Activated T-helper 1 cell treated with anti-CD3 and anti-CD28 coated beads, Interleukin-12 subunit alpha, Interleukin-12 subunit beta, Interleukin-2, Interleukin-4 antibody, amounts not matched to agents 30 ng/mL and 10 ng/mL and 1 ng/mL, durations not matched to agents 14 hours and 24 hours and 36 hours (primary cell): Measurements from ENCODE around the gene AGXT. TPM values are rescaled to one million over a fixed set of nuclear protein-coding genes. Genes with fewer than 3 reads are reported as not detected.

Source experiments
- DNase-seq: peaks from one replicate; pipeline ENCODE4 v3.0.0; 2021; ENCODE audit warnings: low spot score
- H3K27ac Mint-ChIP-seq: one replicate; pipeline ENCODE4 v1.8.0; 2021; ENCODE audit warnings: mild to moderate bottlenecking, mixed read lengths
- H3K27me3 Mint-ChIP-seq: one replicate; pipeline ENCODE4 v1.8.0; 2022; ENCODE audit warnings: mild to moderate bottlenecking, moderate library complexity, mixed read lengths; ENCODE audit not compliant: insufficient read depth
- H3K36me3 Mint-ChIP-seq: one replicate; pipeline ENCODE4 v1.8.0; 2021; ENCODE audit warnings: low read depth, mixed read lengths
- H3K4me1 Mint-ChIP-seq: one replicate; pipeline ENCODE4 v1.8.0; 2021; ENCODE audit warnings: low read depth, mixed read lengths
- H3K4me3 Mint-ChIP-seq: one replicate; pipeline ENCODE4 v1.8.0; 2021; ENCODE audit warnings: mild to moderate bottlenecking, moderate library complexity, mixed read lengths
- H3K9me3 Mint-ChIP-seq: one replicate; pipeline ENCODE4 v1.8.0; 2021; ENCODE audit warnings: mixed read lengths
- intact Hi-C: fragments of 100-400 bp; cut with micrococcal nuclease; formaldehyde crosslinking; loops from one replicate; pipeline ENCODE4 v1.15.1; 2024
- total RNA-seq: library from RNA; stranded (reverse); gene quantifications from 2 replicates; pipeline ENCODE4 v1.2.3, GENCODE V29; 2022

AGXT gene
- total RNA-seq, 1 donor from 2014 or later = not detected

DNA sequence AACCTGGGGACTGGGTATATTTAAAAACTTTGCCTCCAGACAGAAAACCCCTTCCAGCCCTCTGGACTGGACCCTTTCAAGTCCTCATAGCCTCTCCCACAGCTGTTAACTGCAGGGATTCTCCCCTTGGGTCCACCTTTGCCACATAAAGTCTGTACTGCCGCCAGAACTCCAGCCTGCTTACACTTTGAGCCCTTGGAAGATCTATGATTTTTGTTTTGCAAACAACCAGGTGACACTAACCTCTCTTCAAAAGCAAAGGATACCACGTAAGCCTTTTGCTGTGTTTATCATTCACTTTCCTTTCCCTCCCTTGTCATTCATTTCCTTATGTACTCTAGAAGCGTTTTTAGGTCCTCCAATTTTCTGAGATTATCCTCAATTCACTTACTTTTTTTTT is 4.1 kb upstream of the AGXT start:
- H3K36me3 Mint-ChIP-seq = no peaks in the 10 kb centered on the region
- no peak for DNase-seq
- no peaks in the 10 kb centered on the region for H3K4me1 Mint-ChIP-seq
- H3K27me3 Mint-ChIP-seq = peaks cover 28% of the 10 kb centered on the region
- no peaks in the 10 kb centered on the region for H3K9me3 Mint-ChIP-seq
- no peak overlapping the region for H3K27ac Mint-ChIP-seq
- H3K4me3 Mint-ChIP-seq = no peak overlapping the region
- intact Hi-C loops = no loop called here

DNA sequence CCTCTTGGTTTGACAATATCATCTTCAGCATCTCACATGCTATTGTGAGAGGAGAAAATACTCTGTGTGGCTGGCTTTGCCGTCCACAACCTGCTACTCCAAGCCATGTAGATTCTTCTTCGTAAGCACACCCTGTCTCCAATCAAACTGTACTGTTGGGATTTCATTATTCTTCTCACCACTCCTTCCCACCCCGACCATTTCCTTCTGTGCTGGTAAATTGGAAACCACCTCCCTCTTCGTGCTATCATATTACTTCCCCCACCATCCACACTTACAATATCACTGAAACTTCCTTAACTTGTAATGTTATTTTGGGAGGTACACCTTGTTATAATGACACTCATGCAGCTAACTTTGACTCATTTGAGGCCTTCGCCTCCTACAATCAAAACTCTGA is 3.2 kb upstream of the AGXT start:
- Mint-ChIP-seq H3K36me3 (no peaks in the 10 kb centered on the region), H3K4me1 (no peaks in the 10 kb centered on the region), H3K9me3 (no peaks in the 10 kb centered on the region), H3K4me3 (no peak overlapping the region), H3K27ac (no peak overlapping the region), H3K27me3 (peaks cover 25% of the 10 kb centered on the region)
- intact Hi-C loops = no loop called here
- no peak for DNase-seq

DNA sequence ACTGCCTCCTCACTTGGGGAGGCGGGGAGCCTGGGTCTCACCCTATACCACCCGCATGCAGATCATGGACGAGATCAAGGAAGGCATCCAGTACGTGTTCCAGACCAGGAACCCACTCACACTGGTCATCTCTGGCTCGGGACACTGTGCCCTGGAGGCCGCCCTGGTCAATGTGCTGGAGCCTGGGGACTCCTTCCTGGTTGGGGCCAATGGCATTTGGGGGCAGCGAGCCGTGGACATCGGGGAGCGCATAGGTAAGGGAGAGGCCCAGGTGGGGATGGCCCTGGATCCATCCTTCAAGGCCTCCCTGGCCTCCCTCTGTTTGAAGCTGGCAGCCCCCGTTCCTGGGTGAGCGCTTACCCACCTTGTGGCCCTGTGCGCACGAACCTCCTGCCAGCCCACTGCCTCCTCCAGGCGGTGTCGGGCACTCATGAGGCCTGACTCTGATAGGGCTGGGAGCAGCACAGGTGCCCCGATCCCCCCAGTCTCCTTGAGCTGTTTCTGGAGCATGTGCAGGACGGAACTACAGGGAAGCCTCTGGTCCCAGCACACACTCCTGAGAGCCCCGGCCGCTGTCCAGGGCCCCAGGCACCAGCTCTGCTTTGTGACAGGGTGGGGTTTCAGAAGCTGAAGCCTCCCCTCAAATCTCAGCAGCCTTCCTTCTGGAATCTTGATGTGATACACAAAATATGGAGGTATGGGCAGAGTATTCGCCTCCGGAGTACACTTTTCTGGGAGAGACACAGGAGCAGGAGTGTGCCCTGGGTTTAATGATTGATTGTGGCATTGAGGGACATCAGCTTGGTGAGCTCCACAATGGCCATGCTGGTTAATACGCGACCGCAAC is 708 bp downstream of the AGXT start:
- Mint-ChIP-seq H3K4me3 (no peak overlapping the region), H3K27ac (no peak overlapping the region), H3K36me3 (no peaks in the 10 kb centered on the region), H3K27me3 (peaks cover 12% of the 10 kb centered on the region), H3K4me1 (no peaks in the 10 kb centered on the region), H3K9me3 (no peaks in the 10 kb centered on the region)
- intact Hi-C loops = no loop called here
- no peak for DNase-seq

DNA sequence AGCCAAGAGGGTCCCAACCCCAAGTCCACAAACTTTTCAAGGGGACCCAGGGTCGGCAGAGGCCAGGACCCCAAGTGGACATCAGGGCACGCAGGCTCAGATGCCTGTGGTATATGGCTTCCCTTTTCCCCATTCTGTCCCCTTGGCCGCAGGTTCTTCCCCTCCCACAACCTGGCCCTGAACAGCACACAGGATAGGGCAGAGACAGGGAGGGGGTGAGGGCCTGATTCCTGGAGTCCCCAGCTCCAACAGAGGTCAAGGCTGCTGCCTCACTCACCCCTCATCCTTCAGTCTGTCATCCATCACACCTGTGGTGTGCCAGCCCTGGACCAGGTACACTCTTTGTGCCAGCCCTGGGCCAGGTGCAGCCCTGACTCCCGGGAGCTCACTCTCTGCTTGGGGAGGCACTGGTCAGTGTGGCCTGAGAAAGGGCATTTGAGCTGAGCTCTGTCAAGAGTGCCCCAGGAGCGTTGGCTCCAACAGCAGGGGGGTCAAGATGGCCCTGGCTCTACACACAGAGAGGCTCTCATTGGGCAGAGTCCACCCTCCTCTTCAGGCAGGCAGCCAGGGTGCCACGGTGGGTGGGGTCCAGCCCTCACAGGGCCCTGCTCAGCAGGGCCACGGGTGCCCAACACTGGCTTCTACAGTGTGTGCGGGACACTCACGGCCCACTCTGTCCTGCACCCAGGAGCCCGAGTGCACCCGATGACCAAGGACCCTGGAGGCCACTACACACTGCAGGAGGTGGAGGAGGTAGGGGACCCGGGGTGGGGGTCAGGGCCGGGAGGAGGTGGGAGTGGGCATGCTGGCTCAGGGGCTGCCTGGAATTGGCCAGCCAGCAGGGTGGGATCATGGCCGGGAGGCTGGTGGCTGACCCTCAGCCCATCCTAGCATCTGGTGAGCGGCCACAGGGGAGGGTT is 1.6 kb downstream of the AGXT start:
- intact Hi-C loops = no loop called here
- H3K27me3 Mint-ChIP-seq = peaks cover 10% of the 10 kb centered on the region
- no peak overlapping the region for H3K4me3 Mint-ChIP-seq
- DNase-seq = no peak
- H3K9me3 Mint-ChIP-seq = no peaks in the 10 kb centered on the region
- H3K4me1 Mint-ChIP-seq = no peaks in the 10 kb centered on the region
- no peak overlapping the region for H3K27ac Mint-ChIP-seq
- H3K36me3 Mint-ChIP-seq = no peaks in the 10 kb centered on the region

DNA sequence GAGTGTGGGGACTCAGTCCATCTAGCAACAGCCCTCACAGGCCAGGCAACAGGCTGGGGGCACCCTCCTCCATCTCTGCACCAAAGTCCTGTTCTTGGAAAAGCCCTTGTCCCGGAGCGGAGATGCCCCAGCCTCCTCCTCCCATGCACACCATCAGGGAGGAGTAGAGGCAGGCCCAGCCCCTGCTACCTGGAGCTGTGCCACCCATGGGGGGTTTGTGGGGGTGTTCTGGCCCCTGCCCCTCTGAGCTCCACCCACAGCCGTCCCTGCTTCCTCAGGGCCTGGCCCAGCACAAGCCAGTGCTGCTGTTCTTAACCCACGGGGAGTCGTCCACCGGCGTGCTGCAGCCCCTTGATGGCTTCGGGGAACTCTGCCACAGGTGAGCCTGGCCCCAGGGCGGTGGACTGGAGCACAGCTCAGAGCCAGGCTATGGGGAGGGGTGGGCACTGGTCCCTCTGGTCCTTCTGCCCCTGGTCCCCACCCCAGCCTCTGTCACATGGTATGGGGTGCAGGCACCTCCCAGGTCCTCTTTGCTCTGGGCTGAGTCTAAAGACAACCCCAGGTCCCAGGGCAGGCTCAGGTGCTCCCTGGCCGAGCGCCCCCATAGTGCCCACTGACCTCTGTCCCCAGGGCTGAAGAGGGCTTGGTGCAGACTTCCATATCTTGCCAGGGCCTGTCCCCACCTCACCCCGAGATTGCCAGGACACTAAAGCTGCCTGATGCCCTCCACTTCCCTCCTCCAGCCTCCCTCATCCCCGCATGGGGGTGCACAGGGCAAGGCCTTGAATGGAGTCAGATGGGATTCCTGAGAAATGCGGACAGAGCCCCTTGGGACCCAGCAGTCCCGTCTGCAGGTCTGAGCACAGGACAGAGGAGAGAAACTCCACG is 2.7 kb downstream of the AGXT start:
- intact Hi-C loops = no loop called here
- peaks cover 3% of the 10 kb centered on the region for H3K27me3 Mint-ChIP-seq
- no peak overlapping the region for H3K27ac Mint-ChIP-seq
- no peaks in the 10 kb centered on the region for H3K4me1 Mint-ChIP-seq
- no peaks in the 10 kb centered on the region for H3K36me3 Mint-ChIP-seq
- H3K9me3 Mint-ChIP-seq = no peaks in the 10 kb centered on the region
- H3K4me3 Mint-ChIP-seq = no peak overlapping the region
- DNase-seq = no peak

DNA sequence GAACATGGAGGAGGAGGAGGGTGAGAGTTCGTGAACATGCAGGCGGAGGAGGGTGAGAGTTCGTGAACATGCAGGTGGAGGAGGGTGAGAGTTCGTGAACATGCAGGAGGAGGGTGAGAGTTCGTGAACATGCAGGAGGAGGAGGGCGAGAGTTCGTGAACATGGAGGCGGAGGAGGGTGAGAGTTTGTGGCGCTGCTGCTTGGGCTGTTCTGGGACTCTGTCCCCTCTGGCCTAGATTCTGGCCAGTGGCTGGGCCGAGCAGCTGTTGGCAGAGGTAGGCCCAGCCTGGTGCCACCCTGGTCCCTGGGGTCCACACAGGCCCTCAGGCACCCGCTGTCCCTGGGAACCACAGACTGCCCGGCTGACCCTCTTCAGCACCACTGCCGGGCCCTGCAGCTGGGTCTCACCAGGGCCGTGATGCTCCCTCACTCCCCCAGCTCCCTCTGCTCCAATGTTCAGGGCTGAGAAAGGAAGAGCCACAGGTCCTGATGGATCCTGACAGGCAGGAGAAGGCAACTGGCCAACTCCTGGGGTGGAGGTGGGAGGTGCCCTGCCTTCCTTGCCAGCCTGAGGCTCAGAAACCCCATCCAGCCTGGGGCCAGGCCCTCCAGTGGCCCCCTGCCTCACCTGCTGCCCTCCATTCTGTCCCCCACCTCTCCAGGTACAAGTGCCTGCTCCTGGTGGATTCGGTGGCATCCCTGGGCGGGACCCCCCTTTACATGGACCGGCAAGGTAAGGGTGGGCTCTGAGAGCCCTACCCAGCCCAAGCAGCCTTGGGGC is 3.9 kb downstream of the AGXT start:
- Mint-ChIP-seq H3K27me3 (no peaks in the 10 kb centered on the region), H3K36me3 (no peaks in the 10 kb centered on the region), H3K27ac (no peak overlapping the region), H3K4me3 (no peak overlapping the region), H3K4me1 (no peaks in the 10 kb centered on the region), H3K9me3 (no peaks in the 10 kb centered on the region)
- intact Hi-C loops = no loop called here
- DNase-seq = no peak

DNA sequence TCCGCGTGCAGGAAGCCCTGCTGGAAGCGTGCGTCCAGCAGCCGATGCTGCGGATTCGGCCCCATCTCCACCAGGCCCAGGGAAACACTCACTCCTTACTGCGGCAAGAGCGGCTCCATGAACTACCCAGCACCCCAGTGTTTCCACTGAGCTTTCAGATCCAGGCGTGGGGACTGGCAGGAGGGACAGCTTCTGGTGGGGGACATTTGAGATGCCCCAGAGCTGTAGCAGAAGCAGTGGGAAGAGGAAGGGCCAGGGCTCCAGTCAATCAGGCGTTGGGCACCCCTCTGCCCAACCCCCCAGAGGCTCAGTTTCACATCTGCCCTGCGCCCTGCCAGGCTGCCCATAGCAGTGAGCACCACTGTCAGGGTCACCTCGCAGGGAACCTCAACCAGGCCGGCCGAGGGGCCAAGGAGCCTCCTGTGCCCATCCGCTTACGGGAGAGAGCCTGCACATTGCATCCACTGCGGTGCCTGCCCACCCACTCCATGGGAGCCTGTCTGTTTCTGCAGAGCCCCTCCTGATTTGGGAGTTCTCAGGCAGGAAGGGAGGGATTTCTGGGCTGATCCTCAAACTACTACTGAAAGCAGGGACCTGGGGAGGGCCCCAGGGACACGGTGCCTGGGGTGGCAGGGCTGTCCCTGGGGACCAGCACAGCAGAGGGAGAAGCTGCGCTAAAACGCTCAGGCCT is 4.6 kb downstream of the AGXT start:
- no peak for DNase-seq
- intact Hi-C loops = no loop called here
- Mint-ChIP-seq H3K27ac (no peak overlapping the region), H3K4me1 (no peaks in the 10 kb centered on the region), H3K36me3 (no peaks in the 10 kb centered on the region), H3K4me3 (no peak overlapping the region), H3K9me3 (no peaks in the 10 kb centered on the region), H3K27me3 (no peaks in the 10 kb centered on the region)

DNA sequence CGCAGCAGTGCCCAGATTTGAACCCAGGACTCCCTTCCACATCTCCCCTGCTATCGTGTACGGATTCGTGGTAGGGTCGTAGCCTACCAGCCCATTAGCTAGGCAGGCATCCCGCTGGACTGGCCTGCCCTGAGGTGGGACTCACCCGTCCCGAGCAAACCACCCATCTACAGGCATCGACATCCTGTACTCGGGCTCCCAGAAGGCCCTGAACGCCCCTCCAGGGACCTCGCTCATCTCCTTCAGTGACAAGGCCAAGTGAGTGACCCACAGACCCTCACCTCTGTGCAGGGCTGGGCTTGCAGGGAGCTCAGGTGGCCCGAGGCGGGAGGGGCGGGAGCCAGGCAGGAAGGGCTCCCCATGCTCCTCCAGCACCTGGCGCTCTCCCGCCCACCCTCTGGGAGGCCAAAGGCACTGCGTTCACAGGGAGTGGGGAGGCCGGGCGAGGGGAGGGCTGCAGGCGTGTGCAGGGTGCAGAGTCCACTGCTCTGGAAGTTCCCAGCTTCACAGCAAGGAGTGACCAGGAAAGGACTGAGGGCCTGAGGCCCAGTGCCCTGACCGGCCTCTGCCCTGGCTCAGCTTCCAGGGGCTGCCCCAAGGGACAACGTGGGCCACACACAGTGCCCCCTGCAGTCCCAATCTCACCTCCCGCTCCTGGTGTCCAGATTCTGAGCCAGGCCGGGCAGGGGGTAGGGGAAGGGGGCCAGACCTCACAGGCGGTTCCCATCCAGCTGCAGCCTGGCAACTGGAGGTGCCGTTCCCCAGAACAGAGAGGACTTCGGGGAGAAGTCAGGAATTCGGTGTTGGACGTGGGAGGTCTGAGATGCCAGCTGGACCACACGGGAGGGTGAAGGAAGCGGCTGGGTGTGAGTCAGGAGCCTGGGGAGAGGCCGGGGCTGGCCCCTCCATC is 5.4 kb downstream of the AGXT start:
- Mint-ChIP-seq H3K4me1 (no peaks in the 10 kb centered on the region), H3K36me3 (no peaks in the 10 kb centered on the region), H3K27me3 (no peaks in the 10 kb centered on the region), H3K27ac (no peak overlapping the region), H3K4me3 (no peak overlapping the region), H3K9me3 (no peaks in the 10 kb centered on the region)
- no peak for DNase-seq
- intact Hi-C loops = no loop called here

DNA sequence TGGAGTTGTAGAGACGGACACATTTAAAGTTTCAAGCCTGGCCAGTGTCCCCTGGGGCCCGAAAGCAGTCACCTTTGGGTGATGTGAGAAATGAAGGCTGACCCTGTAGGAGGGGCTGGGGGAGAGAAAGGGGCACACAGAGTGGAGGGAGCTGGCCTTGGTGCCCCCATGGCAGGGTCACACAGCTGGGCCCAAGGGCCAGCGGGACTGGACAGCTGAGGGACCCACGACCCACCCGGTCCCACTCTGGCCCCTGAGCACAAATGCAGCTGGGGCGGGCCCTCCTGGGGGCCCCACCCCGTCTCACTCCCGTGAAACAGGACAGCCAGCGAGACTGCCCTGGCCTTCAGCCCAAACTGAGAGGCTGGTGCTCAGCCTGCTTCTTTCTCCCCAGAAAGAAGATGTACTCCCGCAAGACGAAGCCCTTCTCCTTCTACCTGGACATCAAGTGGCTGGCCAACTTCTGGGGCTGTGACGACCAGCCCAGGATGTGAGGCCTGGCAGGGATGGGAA is 6.1 kb downstream of the AGXT start:
- Mint-ChIP-seq H3K27me3 (no peaks in the 10 kb centered on the region), H3K4me3 (no peak overlapping the region), H3K36me3 (no peaks in the 10 kb centered on the region), H3K4me1 (no peaks in the 10 kb centered on the region), H3K27ac (no peak overlapping the region), H3K9me3 (no peaks in the 10 kb centered on the region)
- no peak for DNase-seq
- intact Hi-C loops = no loop called here

DNA sequence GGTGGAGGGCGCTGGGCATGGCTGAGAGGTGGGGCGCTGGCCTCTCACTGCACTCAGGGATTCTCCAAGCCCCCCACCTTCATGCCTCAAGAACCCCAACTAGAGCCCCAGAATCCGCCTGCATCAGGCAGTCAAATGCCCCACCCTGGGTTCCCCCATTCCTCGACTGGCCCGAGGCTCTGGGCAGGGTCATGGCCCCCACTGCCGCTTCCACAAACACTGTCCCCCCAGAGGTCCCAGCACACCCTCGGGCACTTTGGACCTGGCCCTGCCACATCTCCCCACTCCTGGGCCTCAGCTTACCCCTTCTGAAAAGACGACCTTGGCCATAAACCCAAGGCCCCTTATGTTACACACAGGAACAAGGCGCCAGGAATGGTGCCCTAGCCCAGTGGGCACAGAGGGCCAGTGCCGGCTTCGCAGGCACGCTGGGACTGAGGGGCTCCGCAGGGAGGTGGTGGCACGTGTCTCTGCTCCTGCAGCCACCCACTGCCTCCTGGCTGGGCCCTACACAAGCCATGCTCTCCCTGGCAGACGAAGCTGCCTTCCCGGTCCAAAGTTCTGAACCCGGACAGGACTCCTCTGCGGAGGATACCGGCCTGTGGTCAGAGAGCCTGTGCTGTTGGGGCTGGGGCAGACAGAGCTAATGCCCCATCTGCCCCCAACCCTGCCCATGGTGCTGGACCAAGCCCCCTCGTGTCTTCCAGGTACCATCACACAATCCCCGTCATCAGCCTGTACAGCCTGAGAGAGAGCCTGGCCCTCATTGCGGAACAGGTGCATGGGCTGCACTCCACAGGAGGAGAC is 6.8 kb downstream of the AGXT start:
- Mint-ChIP-seq H3K27ac (no peak overlapping the region), H3K4me3 (no peak overlapping the region), H3K27me3 (no peaks in the 10 kb centered on the region), H3K4me1 (no peaks in the 10 kb centered on the region), H3K9me3 (no peaks in the 10 kb centered on the region), H3K36me3 (no peaks in the 10 kb centered on the region)
- intact Hi-C loops = no loop called here
- no peak for DNase-seq
